Measurements from ENCODE around the gene DLG4.

DNA sequence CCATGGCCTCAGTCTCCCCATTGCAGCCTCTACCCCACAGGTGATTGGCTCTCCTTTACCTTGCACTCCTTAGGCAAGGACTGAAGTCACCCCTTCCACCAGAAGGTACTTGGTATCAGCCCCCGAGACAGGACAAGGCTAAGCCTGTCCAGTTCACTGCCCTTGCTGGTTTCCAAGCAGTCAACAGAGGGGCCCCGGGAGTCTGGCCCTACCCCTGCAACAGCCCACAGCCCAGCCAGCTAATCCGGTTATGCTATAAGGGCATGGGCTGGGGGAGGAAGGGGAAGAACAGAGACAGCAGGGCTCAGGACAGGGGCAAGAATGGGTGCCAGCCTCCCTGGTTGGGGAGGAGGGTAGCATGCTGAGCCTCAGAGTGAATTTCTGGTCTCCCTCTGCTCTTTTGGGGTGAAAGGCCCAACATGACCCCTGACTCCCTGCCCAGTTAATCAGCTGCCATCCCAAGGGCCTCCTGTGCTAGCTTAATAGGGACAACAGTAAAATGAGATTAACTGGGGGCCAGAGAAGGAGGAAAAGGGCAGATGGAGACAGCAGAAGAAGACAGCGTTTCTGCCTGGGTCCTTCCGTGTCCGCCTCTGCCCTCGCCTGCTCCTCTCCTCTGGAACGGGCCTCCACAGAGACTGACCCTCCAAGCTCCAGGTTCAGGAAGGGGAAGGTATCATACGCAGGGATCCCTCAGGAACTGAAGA, 10.7 kb downstream of the DLG4 start:
- TF ChIP-seq CTCF (conservative IDR thresholded peaks at IDR 0.05; ENCODE audit: low read length) (no peak), EZH2phosphoT487 (IDR thresholded peaks at IDR 0.05; ENCODE audit: borderline replicate concordance, low read depth, low read length) (no peak)
